IMR-90 (cell line): Measurements from ENCODE around the gene APP.

ENCODE experiments used
- BHLHE40 ChIP-seq: fragments of 150-350 bp; IDR thresholded peaks from 2 replicates; pipeline ENCODE4 v1.6.1; 2016; ENCODE audit warnings: mild to moderate bottlenecking, low read depth, low read length
- CEBPB ChIP-seq: IDR thresholded peaks from 2 replicates; pipeline ENCODE4 v1.6.1; 2012; ENCODE audit warnings: low read depth, low read length, improper control_type of control experiment
- CHD1 ChIP-seq: IDR thresholded peaks from 2 replicates; pipeline ENCODE4 v1.6.1; 2012; ENCODE audit warnings: low read depth, low read length, improper control_type of control experiment
- CTCF ChIP-seq: conservative IDR thresholded peaks from 2 replicates; pipeline ENCODE4 v1.5.1; 2012; ENCODE audit warnings: mild to moderate bottlenecking, low read depth, low read length, improper control_type of control experiment
- MAFK ChIP-seq: IDR thresholded peaks from 2 replicates; pipeline ENCODE4 v1.6.1; 2012; ENCODE audit warnings: low read depth, low read length, improper control_type of control experiment
- POLR2A ChIP-seq: IDR thresholded peaks from 2 replicates; pipeline ENCODE4 v1.6.1; 2012; ENCODE audit warnings: mild to moderate bottlenecking, low read depth, low read length
- RAD21 ChIP-seq: IDR thresholded peaks from 2 replicates; pipeline ENCODE4 v1.6.1; 2012; ENCODE audit warnings: low read length, improper control_type of control experiment
- RCOR1 ChIP-seq: IDR thresholded peaks from 2 replicates; pipeline ENCODE4 v1.6.1; 2012; ENCODE audit warnings: mild to moderate bottlenecking, low read length, improper control_type of control experiment; ENCODE audit not compliant: insufficient replicate concordance
- SMC3 ChIP-seq: fragments of 150-350 bp; IDR thresholded peaks from 2 replicates; pipeline ENCODE4 v1.6.1; 2016; ENCODE audit warnings: low read depth, mild to moderate bottlenecking, antibody characterized with exemption, low read length, moderate library complexity
- TF ChIP-seq, protein P1 (sequence below): fragments of 150-350 bp; IDR thresholded peaks from 2 replicates; pipeline ENCODE4 v1.6.1; 2017; ENCODE audit warnings: mild to moderate bottlenecking, antibody characterized with exemption, low read length, low read depth
- TF ChIP-seq, protein P2 (sequence below): fragments of 150-350 bp; IDR thresholded peaks from 2 replicates; pipeline ENCODE4 v1.6.1; 2016; ENCODE audit warnings: low read depth, mild to moderate bottlenecking, low read length, moderate library complexity, borderline replicate concordance

GRCh38 chr21:26105819-26106218, 64.8 kb downstream of the APP start:
- TF ChIP-seq MAFK (no peak), CTCF (no peak), CEBPB (no peak), RAD21 (no peak), POLR2A (no peak), BHLHE40 (no peak), RCOR1 (no peak), CHD1 (no peak), SMC3 (no peak)
- TF ChIP-seq, protein P1, sequence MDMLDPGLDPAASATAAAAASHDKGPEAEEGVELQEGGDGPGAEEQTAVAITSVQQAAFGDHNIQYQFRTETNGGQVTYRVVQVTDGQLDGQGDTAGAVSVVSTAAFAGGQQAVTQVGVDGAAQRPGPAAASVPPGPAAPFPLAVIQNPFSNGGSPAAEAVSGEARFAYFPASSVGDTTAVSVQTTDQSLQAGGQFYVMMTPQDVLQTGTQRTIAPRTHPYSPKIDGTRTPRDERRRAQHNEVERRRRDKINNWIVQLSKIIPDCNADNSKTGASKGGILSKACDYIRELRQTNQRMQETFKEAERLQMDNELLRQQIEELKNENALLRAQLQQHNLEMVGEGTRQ: no peak
- TF ChIP-seq, protein P2, sequence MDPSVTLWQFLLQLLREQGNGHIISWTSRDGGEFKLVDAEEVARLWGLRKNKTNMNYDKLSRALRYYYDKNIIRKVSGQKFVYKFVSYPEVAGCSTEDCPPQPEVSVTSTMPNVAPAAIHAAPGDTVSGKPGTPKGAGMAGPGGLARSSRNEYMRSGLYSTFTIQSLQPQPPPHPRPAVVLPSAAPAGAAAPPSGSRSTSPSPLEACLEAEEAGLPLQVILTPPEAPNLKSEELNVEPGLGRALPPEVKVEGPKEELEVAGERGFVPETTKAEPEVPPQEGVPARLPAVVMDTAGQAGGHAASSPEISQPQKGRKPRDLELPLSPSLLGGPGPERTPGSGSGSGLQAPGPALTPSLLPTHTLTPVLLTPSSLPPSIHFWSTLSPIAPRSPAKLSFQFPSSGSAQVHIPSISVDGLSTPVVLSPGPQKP: no peak
